Measurements from ENCODE around the gene USP12.

DNA sequence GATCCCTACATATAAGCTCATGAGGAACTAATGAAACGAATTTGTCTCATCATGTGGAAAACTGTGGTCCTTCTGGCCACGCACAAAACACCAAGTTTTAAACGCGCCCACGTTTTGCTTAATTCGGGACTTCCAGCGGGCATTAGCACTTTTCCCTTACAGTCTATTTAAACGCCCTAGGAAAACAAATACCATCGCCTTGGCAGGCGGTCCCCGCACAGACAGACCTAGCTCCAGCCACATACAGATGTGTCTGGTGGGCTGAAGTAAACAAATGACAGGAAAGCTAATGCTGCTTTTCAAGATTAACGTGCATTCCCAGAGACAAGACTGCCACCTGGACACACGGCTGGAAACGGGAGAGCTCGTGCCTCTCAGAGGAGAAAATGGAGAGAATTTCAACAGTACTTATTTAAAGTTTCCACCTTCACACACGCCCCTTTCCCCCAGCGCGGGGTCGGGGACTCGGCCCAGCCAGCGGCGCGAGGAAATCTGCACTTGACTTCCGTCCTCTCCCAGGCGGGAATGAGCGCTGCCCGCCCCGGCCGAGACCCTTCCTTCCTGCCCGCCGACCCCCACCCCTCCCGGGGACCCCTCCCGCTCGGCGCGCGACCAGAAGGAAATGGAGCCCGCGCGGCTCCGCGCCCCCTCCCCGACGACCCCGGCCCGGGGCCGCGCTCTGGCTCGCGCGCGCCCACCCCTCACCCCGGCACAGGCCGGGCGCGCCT, 931 bp downstream of the USP12 start:
- TF ChIP-seq POLR2AphosphoS5 (IDR thresholded peaks at IDR 0.05) (no peak), POLR2A (IDR thresholded peaks at IDR 0.05) (no peak), EP300 (IDR thresholded peaks at IDR 0.05) (no peak)
- TF ChIP-seq, protein P1, sequence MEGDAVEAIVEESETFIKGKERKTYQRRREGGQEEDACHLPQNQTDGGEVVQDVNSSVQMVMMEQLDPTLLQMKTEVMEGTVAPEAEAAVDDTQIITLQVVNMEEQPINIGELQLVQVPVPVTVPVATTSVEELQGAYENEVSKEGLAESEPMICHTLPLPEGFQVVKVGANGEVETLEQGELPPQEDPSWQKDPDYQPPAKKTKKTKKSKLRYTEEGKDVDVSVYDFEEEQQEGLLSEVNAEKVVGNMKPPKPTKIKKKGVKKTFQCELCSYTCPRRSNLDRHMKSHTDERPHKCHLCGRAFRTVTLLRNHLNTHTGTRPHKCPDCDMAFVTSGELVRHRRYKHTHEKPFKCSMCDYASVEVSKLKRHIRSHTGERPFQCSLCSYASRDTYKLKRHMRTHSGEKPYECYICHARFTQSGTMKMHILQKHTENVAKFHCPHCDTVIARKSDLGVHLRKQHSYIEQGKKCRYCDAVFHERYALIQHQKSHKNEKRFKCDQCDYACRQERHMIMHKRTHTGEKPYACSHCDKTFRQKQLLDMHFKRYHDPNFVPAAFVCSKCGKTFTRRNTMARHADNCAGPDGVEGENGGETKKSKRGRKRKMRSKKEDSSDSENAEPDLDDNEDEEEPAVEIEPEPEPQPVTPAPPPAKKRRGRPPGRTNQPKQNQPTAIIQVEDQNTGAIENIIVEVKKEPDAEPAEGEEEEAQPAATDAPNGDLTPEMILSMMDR (IDR thresholded peaks at IDR 0.05), result no peak

Data from suprapubic skin (tissue), 4 donors.